ENCODE results near the gene TFDP2. TPM values are rescaled to one million over a fixed set of nuclear protein-coding genes. Genes with fewer than 3 reads are reported as not detected.
"Not testable (repeated sequence)": the region's sequence is repeated elsewhere in the genome, so short reads cannot be mapped to it uniquely, and the experiment has no call there.

Gene TFDP2
- total and polyA plus RNA-seq, 10 donors: 4.1 to 40.5 (median 27.9) TPM

- intact Hi-C loops (cut with DNase I; ENCODE audit: low total_unique reads): no loop called here
- no peak for DNase-seq
- H3K9me3 ChIP-seq: no peaks in the 10 kb centered on the region
These were observed 219.9 kb downstream of the TFDP2 start for GRCh38 chr3:141929341-141929995.

GRCh38 chr3:141928631-141929270 is 220.6 kb downstream of the TFDP2 start:
- intact Hi-C loops (cut with DNase I; ENCODE audit: low total_unique reads): no loop called here
- no peaks in the 10 kb centered on the region for H3K9me3 ChIP-seq
- no peak overlapping the region for H3K27ac ChIP-seq
- no peaks in the 10 kb centered on the region for H3K27me3 ChIP-seq (replicated peaks in 1 of 7)
- DNase-seq: no peak
- no peak overlapping the region for H3K4me3 ChIP-seq
- WGBS, 5 donors: 92 to 95% (median 93%) methylated on average over 15 of the region's 15 CpGs
- H3K36me3 ChIP-seq: peaks cover 0 to 55% (median 12%) of the 10 kb centered on the region in 6 donors
- TF ChIP-seq, protein P1, sequence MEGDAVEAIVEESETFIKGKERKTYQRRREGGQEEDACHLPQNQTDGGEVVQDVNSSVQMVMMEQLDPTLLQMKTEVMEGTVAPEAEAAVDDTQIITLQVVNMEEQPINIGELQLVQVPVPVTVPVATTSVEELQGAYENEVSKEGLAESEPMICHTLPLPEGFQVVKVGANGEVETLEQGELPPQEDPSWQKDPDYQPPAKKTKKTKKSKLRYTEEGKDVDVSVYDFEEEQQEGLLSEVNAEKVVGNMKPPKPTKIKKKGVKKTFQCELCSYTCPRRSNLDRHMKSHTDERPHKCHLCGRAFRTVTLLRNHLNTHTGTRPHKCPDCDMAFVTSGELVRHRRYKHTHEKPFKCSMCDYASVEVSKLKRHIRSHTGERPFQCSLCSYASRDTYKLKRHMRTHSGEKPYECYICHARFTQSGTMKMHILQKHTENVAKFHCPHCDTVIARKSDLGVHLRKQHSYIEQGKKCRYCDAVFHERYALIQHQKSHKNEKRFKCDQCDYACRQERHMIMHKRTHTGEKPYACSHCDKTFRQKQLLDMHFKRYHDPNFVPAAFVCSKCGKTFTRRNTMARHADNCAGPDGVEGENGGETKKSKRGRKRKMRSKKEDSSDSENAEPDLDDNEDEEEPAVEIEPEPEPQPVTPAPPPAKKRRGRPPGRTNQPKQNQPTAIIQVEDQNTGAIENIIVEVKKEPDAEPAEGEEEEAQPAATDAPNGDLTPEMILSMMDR (IDR thresholded peaks at IDR 0.05 in 8 of 11, conservative IDR thresholded peaks at IDR 0.05 in 3 of 11): no peak
- TF ChIP-seq POLR2A (IDR thresholded peaks at IDR 0.05) (no peak), POLR2AphosphoS5 (IDR thresholded peaks at IDR 0.05) (no peak)
- H3K4me1 ChIP-seq: no peaks in the 10 kb centered on the region

More at GRCh38 chr3:141929341-141929995, 219.9 kb downstream of the TFDP2 start:
- no peak for TF ChIP-seq POLR2AphosphoS5 (IDR thresholded peaks at IDR 0.05)
- no peak for TF ChIP-seq POLR2A (IDR thresholded peaks at IDR 0.05)
- TF ChIP-seq, protein P1 (IDR thresholded peaks at IDR 0.05 in 8 of 11, conservative IDR thresholded peaks at IDR 0.05 in 3 of 11): no peak
- 78 to 92% (median 87%) methylated on average over 7 of the region's 7 CpGs for WGBS, 5 donors
- Histone ChIP-seq H3K4me1 (no peaks in the 10 kb centered on the region), H3K27ac (no peak overlapping the region), H3K27me3 (replicated peaks in 1 of 7) (no peaks in the 10 kb centered on the region), H3K4me3 (no peak overlapping the region), H3K36me3 (peaks cover 0 to 48% (median 12%) of the 10 kb centered on the region in 6 donors)

DNA sequence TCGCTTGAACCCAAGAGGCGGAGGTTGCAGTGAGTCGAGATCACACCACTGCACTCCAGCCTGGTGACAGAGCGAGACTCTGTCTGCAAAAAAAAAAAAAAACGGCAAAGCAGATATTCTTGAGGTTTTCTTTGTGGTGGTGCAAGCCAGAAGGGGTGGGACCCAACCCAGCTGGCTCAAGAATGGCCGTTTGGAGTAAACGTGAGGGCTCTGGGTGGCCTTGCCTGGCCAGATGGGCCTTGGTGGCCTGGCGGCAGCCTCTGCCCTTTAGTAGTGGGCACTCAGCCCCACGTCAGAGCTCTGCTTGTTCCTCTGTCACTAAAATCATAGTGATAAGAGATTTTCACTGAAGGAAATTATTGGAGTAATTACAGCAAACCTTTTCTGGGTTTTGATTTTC is 222.4 kb downstream of the TFDP2 start:
- WGBS, 5 donors: 77 to 83% (median 81%) methylated on average over 9 of the region's 9 CpGs
- intact Hi-C loops (cut with DNase I; ENCODE audit: low total_unique reads): no loop called here
- no peak for DNase-seq
- H3K27me3 ChIP-seq (replicated peaks in 1 of 7): no peaks in the 10 kb centered on the region
- no peak overlapping the region for H3K27ac ChIP-seq
- TF ChIP-seq POLR2A (IDR thresholded peaks at IDR 0.05): no peak
- TF ChIP-seq, protein P1 (IDR thresholded peaks at IDR 0.05 in 8 of 11, conservative IDR thresholded peaks at IDR 0.05 in 3 of 11): no peak
- no peak for TF ChIP-seq POLR2AphosphoS5 (IDR thresholded peaks at IDR 0.05)
- no peaks in the 10 kb centered on the region for H3K4me1 ChIP-seq
- no peaks in the 10 kb centered on the region for H3K9me3 ChIP-seq
- no peak overlapping the region for H3K4me3 ChIP-seq
- H3K36me3 ChIP-seq: peaks cover 0 to 74% (median 17%) of the 10 kb centered on the region in 6 donors

GRCh38 chr3:141925677-141926076 is 223.7 kb downstream of the TFDP2 start:
- H3K4me3 ChIP-seq; H3K9me3 ChIP-seq; H3K27ac ChIP-seq; intact Hi-C loops (cut with DNase I; ENCODE audit: low total_unique reads); H3K4me1 ChIP-seq; DNase-seq; H3K27me3 ChIP-seq (replicated peaks in 1 of 7): not testable (repeated sequence)
- 96 to 98% (median 96%) methylated on average over 5 of the region's 5 CpGs for WGBS, 5 donors
- H3K36me3 ChIP-seq: peaks cover 0 to 83% (median 19%) of the 10 kb centered on the region in 6 donors
